Breast epithelium (tissue), 4 donors: ENCODE results near the gene KDM5B. TPM values are rescaled to one million over a fixed set of nuclear protein-coding genes. Genes with fewer than 3 reads are reported as not detected.

ENCODE experiments used
- DNase-seq, 2 donors: peaks; one replicate each; pipeline ENCODE4 v3.0.0-alpha.2; 2019; ENCODE audit warnings: low spot score in 2 of 2
- H3K27ac ChIP-seq, 2 donors: fragments of 200-600 bp; sonication (generic) in 1 of 2; one replicate each; pipeline ENCODE4 v1.5.1; 2016 to 2019; ENCODE audit warnings: mild to moderate bottlenecking in 1 of 2
- H3K27me3 ChIP-seq, 2 donors: fragments of 200-600 bp; sonication (generic) in 1 of 2; one replicate each; pipeline versions ENCODE4 v1.5.1 to v1.6.0; 2017 to 2019; ENCODE audit warnings: control low read depth in 1 of 2, mild to moderate bottlenecking in 1 of 2
- H3K36me3 ChIP-seq: fragments of 200-600 bp; one replicate; pipeline ENCODE4 v1.5.1; 2019
- H3K4me1 ChIP-seq, 2 donors: fragments of 200-600 bp; sonication (generic); one replicate each; pipeline ENCODE4 v1.5.1; 2016 to 2019; ENCODE audit warnings: control low read depth in 1 of 2
- H3K4me3 ChIP-seq, 3 donors: fragments of 200-600 bp; sonication (generic); 1 replicate in 2 of 3; 2 replicates in 1 of 3; pipeline ENCODE4 v1.5.1; 2016 to 2019; ENCODE audit warnings: mild to moderate bottlenecking in 3 of 3, moderate library complexity in 2 of 3
- H3K9me3 ChIP-seq, 2 donors: fragments of 200-600 bp; sonication (generic) in 1 of 2; one replicate each; pipeline ENCODE4 v1.5.1; 2016 to 2019; ENCODE audit warnings: control low read depth in 1 of 2
- POLR2A ChIP-seq: fragments of 450-650 bp; IDR thresholded peaks from one replicate; pipeline ENCODE4 v1.6.1; 2016; ENCODE audit warnings: antibody characterized with exemption, mild to moderate bottlenecking, moderate library complexity
- POLR2AphosphoS5 ChIP-seq, 3 donors: sonication (generic); formaldehyde crosslinking; IDR thresholded peaks; one replicate each; pipeline ENCODE4 v1.6.1; 2017; ENCODE audit warnings: antibody characterized with exemption in 3 of 3
- intact Hi-C: fragments of 100-400 bp; cut with DNase I; formaldehyde crosslinking; loops from one replicate; pipeline ENCODE4 v1.15.1; 2023; ENCODE audit warnings: low total_unique reads
- total RNA-seq, 3 donors: library from RNA; depleted of rRNA; stranded (reverse); fragments of >200 nt; gene quantifications; one replicate each; pipeline ENCODE4 v1.1.0, GENCODE V29; 2016
- TF ChIP-seq, protein P1 (sequence below), 3 donors: fragments of 450-650 bp; IDR thresholded peaks; one replicate each; pipeline ENCODE4 v1.5.1; 2016 to 2017; ENCODE audit warnings: antibody characterized with exemption in 3 of 3, mild to moderate bottlenecking in 3 of 3, moderate library complexity in 3 of 3

KDM5B gene
- total RNA-seq, 3 donors from 2014 or later: 37.6 to 122 (median 87.5) TPM

DNA sequence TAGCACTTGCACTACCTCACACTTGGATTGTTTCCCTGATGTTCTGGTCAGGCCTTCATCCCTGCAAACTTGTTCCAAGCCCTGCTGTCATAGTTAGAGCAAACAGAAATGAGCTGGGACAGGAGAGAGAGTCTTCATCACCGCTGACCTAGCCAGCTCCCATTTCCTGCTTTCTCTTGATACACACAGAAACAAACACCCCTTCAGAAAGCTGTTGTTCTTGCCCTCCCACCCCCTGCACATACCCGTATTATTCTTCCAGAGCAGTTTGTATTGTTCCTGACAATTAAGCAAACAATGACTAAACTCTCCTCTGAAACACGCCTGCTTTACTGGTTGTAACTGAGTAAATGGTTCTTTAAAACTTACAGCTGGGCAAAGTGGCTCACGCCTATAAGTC, 95.1 kb downstream of the KDM5B start:
- Histone ChIP-seq H3K9me3 (no peaks in the 10 kb centered on the region), H3K4me1 (peaks cover 6 to 8% of the 10 kb centered on the region in 2 donors), H3K4me3 (no peak overlapping the region), H3K27me3 (peaks cover 15 to 28% of the 10 kb centered on the region in 2 donors), H3K36me3 (no peaks in the 10 kb centered on the region), H3K27ac (no peak overlapping the region)
- DNase-seq: no peak
- intact Hi-C loops: no loop called here
- TF ChIP-seq POLR2A (no peak), POLR2AphosphoS5 (IDR thresholded peaks at IDR 0.05) (no peak)
- TF ChIP-seq, protein P1, sequence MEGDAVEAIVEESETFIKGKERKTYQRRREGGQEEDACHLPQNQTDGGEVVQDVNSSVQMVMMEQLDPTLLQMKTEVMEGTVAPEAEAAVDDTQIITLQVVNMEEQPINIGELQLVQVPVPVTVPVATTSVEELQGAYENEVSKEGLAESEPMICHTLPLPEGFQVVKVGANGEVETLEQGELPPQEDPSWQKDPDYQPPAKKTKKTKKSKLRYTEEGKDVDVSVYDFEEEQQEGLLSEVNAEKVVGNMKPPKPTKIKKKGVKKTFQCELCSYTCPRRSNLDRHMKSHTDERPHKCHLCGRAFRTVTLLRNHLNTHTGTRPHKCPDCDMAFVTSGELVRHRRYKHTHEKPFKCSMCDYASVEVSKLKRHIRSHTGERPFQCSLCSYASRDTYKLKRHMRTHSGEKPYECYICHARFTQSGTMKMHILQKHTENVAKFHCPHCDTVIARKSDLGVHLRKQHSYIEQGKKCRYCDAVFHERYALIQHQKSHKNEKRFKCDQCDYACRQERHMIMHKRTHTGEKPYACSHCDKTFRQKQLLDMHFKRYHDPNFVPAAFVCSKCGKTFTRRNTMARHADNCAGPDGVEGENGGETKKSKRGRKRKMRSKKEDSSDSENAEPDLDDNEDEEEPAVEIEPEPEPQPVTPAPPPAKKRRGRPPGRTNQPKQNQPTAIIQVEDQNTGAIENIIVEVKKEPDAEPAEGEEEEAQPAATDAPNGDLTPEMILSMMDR (IDR thresholded peaks at IDR 0.05): no peak

GRCh38 chr1:202711949-202712635, 96.1 kb downstream of the KDM5B start:
- no peak for TF ChIP-seq POLR2A
- TF ChIP-seq POLR2AphosphoS5 (IDR thresholded peaks at IDR 0.05): no peak
- TF ChIP-seq, protein P1 (IDR thresholded peaks at IDR 0.05): no peak
- DNase-seq: no peak
- Histone ChIP-seq H3K27ac (no peak overlapping the region), H3K4me1 (peaks cover 6 to 8% of the 10 kb centered on the region in 2 donors), H3K27me3 (peaks cover 15 to 38% of the 10 kb centered on the region in 2 donors), H3K36me3 (no peaks in the 10 kb centered on the region), H3K4me3 (no peak overlapping the region), H3K9me3 (no peaks in the 10 kb centered on the region)
- intact Hi-C loops: no loop called here

DNA sequence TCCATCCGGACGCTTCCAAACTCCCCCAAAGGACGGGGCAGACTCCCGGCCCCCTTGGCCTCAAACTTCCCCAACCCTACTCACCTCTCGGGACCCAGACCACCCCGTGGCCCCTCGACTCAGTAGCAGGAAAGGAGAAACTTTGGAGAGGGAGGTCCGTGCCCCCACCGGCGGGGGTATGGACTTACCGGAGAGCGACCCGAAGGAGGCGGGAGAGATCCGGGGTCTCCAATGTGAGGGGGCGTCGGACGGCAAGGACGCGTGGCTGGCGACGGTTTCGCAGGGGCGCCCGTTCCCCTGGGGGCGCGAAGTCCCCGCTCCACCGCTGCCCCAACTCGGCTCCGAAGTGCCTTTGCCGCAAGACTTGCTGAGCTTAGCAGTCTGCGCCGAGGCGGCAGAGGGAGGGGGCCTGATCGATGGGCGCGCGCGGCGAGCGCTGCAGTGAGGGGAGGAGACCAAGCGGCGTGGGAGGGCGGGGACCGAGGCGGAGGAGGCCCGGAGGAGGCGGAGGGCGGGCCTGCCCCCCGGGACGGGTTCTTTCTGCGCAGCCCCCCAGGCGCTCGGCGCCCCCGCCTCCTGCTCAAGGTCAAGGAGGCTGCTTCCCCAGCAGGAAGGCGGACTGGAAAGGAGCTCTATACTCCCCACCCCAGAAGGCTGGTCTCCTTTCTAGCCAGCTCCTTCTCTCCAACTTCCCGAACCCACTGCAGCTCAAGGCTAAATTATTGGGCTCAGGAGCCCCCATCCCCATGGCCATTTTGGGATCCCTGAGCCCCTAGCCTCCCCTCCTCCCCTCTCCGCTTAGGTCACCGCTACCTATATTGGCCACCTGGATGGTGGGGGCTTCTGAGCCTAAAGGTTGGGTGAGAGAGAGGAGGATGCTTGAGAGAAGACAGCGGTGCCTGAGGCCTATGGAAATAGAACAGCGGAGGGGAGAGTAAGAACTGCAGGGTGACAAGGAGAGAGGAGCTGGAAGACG, 97.9 kb downstream of the KDM5B start, which contains the start of gene SYT2:
Gene SYT2, minus strand, starts transcription at position 385 of the 976 bp plus-strand sequence. CDS start 104,682 bp downstream, outside the sequence.
- Histone ChIP-seq H3K4me1 (peaks cover 6 to 8% of the 10 kb centered on the region in 2 donors), H3K36me3 (no peaks in the 10 kb centered on the region), H3K27me3 (peaks cover 15 to 43% of the 10 kb centered on the region in 2 donors), H3K9me3 (no peaks in the 10 kb centered on the region), H3K27ac (no peak within 1 kb of the TSS), H3K4me3 (peak within 1 kb of the TSS; percentile 21 to 66 (median 39))
- intact Hi-C loops: no loop called here
- no peak for TF ChIP-seq POLR2AphosphoS5 (IDR thresholded peaks at IDR 0.05)
- TF ChIP-seq POLR2A: no peak
- TF ChIP-seq, protein P1 (IDR thresholded peaks at IDR 0.05): no peak
- no peak for DNase-seq

DNA sequence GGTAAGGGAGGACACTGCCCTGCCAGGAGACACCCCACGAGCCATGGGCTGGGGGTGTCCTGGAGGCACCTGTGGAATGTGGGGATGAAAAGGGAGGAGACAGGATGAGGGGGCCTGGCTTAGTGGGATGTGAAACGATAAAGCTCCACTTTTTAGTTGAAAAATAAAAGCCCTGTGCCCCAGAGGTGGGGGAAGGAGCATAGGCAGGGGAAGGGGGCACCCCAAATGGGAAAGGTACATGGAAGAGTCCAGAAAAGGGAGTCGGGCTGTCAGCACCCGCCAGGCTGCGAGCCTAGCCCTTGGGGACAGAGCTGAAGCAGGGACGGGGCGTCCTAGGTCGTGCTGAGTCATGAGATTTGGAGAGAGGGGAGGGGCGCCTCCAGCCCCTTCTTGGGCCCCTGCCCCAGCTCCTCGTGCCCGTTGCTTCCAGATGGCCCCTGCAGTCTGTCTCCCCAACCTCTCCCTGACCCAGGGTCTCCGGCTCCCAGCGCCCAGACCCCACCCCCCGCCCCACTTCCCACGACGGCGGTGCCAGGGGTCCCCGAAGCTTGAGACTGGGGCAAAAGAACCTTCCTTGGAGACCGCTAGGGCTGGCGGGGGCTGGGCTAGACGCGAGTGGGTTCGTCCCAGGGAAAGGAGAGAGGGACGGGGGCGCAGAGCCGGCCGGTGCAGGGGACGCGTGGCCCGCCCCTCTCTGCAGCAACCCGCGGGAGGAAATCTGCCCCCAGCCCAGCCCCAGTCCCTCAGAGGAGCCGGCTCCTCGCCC, 98.8 kb downstream of the KDM5B start:
- intact Hi-C loops: no loop called here
- Histone ChIP-seq H3K27ac (no peak overlapping the region), H3K9me3 (no peaks in the 10 kb centered on the region), H3K36me3 (no peaks in the 10 kb centered on the region), H3K4me3 (peak overlapping the region in 2 of 3 donors; percentile 39 to 66), H3K4me1 (peaks cover 6 to 8% of the 10 kb centered on the region in 2 donors), H3K27me3 (peaks cover 15 to 43% of the 10 kb centered on the region in 2 donors)
- DNase-seq: no peak
- no peak for TF ChIP-seq POLR2AphosphoS5 (IDR thresholded peaks at IDR 0.05)
- TF ChIP-seq, protein P1 (IDR thresholded peaks at IDR 0.05): no peak
- TF ChIP-seq POLR2A: no peak
